Measurements from ENCODE around the gene MRM3.

MRM3 gene

GRCh38 chr17:838486-838885, 56.3 kb downstream of the MRM3 start:
- no peak for DNase-seq (ENCODE audit: extremely low spot score)
- TF ChIP-seq FOXM1 (IDR thresholded peaks at IDR 0.05; ENCODE audit: borderline replicate concordance) (no peak), FOXA1 (IDR thresholded peaks at IDR 0.05) (no peak), LEF1 (IDR thresholded peaks at IDR 0.05; ENCODE audit: borderline replicate concordance) (no peak), NFRKB (IDR thresholded peaks at IDR 0.05) (no peak), BHLHE40 (IDR thresholded peaks at IDR 0.05; ENCODE audit: borderline replicate concordance) (no peak), HDGF (IDR thresholded peaks at IDR 0.05; ENCODE audit: borderline replicate concordance) (no peak), ZNF384 (IDR thresholded peaks at IDR 0.05) (no peak), FOXK2 (IDR thresholded peaks at IDR 0.05) (no peak), ARNT (IDR thresholded peaks at IDR 0.05) (no peak), L3MBTL2 (conservative IDR thresholded peaks at IDR 0.05) (no peak), CTBP1 (IDR thresholded peaks at IDR 0.05; ENCODE audit: borderline replicate concordance) (no peak), SUZ12 (IDR thresholded peaks at IDR 0.05) (no peak), ELF4 (IDR thresholded peaks at IDR 0.05) (no peak), PKNOX1 (IDR thresholded peaks at IDR 0.05) (no peak), TARDBP (IDR thresholded peaks at IDR 0.05) (no peak), SP1 (IDR thresholded peaks at IDR 0.05) (no peak)
- CTCF ChIA-PET, result no interaction called here
- POLR2A ChIA-PET, result no interaction called here

- no peak for DNase-seq (ENCODE audit: extremely low spot score)
- CTCF ChIA-PET, result no interaction called here
- TF ChIP-seq FOXM1 (IDR thresholded peaks at IDR 0.05; ENCODE audit: borderline replicate concordance) (no peak), FOXA1 (IDR thresholded peaks at IDR 0.05) (no peak), ELF4 (IDR thresholded peaks at IDR 0.05) (no peak)
Measured at GRCh38 chr17:841313-841712, 59.2 kb downstream of the MRM3 start.

More at GRCh38 chr17:841313-841712, 59.2 kb downstream of the MRM3 start:
- POLR2A ChIA-PET, result no interaction called here
